SHP77 treated with DMSO at 0.1 percent for 48 hours (cell line): ENCODE measurements around the gene GALNT10.

Experiments
- DNase-seq: peaks from one replicate; lab custom pipeline; 2025; lab: John Stamatoyannopoulos, UW

Gene GALNT10

DNA sequence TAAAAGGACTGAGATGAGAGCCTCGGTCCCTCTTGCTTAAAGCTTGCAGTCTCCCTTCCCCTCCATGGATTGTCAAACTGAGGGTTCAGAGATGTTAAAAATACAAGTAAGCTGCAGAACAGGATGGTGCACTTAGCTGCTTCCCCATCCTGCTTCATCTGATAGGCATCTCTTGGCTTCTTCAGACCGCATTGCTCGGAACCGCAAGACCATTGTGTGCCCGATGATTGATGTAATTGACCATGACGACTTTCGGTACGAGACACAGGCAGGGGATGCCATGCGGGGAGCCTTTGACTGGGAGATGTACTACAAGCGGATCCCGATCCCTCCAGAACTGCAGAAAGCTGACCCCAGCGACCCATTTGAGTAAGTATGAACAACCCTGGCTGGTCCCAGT lies 189.7 kb downstream of the GALNT10 start:
- DNase-seq, result no peak

DNA sequence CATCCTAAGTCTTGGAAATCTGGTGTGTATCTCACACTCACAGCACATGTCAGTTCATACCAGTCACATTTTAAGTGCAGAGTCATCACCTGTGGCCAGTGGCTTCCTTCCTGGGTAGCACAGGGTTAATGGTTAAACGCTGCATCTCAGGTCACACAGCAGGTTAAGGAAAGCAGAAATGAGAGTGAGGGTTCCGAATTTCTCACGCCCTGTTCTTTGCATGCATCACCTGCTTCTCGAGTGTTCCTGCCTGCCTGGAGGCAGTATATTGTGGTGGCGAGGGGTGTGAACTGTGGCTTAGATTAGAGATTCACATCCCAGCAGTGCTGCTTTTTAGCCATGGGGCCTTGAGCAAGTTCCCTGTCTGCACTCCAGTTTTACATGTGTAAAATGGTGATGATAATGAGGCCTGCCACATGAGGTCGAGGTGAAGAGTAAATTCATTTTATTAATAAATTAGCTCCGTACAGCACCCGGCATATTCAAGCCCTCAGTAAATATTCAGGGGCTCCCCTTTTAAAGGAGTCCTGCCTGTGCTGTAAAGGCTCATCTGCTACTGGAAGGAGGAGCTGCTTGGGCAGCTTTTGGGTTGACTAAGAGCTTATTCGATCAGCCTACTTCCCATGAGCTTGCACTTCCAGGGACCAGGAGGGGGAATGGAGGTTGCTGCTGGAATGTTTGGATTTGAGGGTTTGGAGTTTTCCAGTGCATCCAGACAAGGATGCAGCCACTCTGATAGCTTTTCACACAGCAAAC lies 194.1 kb downstream of the GALNT10 start:
- no peak for DNase-seq

DNA sequence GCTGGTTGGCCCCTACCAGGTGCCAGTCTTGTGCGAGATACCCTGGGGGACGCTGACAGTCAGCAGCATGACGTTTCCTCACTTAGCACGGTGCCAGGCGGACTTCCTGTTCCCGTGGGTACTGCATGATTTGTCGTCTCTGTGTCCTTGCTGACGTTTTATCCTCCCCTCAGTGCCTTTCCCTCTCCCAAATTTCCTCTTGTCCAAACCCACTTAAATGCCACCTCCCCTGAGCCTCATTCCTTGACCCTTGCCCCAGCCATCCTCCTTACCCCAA lies 194.6 kb downstream of the GALNT10 start:
- no peak for DNase-seq

DNA sequence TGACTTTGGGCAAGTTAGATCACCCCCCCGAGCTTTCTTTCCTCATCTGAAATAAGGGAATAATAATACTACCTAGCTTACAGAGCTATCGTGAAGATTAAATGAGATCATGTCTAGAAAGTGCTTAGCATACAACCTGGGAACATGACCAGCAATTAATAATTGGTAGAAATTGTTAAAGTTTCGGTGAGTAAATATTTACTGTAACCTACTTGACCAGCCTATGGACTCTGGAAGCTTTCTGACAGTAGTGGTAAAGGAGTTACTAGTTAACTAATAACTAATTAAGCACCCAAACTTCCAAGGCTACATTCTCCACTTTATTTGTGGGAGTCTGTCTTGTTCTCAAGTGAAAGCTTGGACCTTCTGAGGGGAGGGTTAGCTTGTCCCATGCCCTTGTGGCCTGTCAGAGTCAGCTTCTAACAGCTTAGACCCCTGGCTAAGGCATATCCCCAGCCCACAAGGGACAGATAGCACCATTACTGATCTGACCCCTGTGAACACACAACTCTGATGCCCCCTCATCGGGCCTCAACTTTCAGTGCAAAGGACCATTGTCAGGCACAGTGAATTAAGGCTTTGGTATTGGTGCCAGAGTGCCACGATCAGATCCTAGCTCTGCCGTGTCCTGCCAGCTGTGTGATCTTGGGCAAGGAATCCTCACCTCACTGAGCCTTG lies 196.6 kb downstream of the GALNT10 start:
- DNase-seq, result no peak

DNA sequence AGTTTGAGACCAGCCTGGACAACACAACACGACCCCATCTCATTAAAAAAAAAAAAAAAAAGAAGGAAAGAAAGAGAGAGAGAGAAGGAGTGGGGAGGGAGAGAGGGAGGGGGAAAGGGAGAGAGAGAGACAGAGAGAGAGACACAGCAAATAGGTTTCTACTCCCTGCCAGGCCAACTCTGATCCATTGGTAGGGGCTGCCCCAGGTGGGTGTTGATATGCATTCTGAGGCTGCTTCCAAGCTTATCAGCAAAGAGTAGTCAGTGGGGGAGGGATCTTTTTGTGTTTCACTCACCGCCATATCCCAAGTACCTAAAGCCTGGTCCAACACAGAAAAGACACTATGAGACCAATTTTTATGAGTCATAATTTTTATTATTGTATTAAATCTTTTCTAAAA lies 198.3 kb downstream of the GALNT10 start:
- DNase-seq, result no peak

DNA sequence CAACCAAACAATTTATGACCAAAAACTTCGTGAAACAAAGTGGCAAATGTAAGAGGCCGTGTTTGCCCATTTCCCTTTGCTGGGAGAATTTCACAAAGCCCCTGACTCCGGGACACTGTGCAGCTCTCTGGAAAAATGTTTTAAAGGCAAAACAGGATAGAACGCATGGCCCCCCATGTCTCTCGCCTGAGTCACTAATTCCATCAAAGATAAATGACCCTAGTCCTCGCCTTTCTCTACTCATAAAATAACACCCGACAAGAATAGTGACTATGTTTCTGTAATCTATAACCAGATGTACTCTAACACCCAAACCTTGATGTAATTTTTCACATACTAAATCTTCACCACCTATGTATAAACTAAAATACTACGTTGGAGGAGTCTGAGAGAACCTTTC lies 199.6 kb downstream of the GALNT10 start:
- DNase-seq, result no peak

DNA sequence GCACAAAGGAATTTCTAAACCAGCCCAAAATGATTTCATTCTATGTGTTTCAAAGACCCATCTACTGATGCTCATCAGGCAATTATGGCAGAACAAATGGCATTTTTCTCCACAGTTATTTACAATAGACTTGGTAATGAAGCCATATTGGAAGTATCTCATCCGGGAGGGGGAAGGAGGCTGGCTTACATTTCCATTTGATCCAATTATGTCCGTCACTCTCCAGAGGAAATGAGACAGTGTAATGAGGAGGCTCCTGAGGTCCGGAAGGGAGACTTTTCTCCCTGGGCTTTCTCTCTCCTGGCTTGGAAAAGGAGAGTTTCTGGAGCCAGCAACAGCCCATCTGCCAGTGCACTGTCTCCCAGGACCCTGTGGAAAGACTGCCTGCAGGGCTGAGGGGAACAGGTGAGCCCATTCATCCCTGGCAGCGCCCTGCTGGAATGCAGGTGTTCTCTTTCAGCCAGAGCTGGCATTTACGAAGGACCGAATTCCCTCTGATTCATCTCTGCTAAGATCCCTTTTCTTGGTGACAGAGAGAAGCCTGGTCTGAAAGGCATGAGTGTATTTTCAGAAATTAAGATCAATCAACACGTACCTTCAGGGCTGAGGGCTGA lies 200.3 kb downstream of the GALNT10 start:
- DNase-seq, result no peak

DNA sequence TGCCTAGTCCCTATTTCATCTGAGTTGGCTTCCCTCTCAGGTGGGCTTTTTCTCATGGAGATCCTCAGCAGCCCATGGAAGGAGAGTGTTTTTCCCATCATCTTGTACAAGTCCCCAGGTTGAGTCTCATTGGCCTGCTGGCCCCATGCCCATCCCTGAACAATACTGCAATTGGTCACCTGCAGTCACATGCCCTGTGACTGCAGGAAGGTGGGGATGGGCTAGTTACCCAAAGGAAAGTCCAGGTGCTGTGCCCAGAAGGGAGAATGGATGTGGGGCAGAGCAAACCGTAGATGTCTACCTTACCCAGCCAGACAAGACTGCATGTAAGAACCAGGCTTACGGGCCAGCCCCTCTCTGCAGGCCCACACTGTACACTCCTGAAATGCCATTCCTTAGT lies 201.3 kb downstream of the GALNT10 start:
- DNase-seq, result no peak

DNA sequence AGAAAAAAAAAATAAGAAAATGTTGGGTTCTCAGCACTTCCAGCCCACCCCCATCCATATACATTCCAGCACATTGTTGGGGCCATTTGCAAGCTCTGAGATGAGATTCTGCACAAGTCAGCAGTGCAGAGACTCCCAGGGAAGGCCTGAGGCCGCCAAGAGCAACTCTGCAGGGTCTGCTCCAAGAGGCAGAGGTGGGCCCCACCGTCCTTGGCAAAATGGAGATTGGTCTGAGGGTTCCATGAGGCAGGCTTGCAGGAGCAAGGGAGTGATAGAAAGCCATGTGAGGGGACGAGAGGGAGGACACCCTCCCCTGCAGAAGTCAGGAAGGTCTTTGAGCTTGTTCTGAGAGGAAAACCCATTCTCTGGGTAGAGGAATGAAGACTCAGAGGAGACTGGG lies 203.3 kb downstream of the GALNT10 start:
- DNase-seq, result no peak

DNA sequence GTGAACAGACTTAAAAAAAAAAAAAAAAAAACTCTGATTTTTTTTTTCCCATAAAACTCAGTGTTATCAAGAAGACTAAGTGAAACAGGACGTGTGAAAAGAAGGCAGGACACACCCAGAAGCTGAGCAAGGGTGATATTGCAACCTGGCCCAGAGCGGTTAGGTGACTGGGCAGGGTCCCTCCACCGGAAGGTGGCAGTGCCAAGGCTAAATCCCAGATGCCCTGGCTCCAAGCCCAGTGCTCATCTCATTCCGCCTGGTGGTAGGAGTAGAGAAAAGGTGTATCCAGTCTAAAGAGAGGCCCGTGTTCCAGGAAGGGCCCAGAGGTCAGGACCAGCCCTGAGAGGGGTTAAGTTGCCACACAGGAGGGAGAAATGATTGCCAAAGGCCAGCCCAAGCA lies 203.8 kb downstream of the GALNT10 start:
- no peak for DNase-seq

DNA sequence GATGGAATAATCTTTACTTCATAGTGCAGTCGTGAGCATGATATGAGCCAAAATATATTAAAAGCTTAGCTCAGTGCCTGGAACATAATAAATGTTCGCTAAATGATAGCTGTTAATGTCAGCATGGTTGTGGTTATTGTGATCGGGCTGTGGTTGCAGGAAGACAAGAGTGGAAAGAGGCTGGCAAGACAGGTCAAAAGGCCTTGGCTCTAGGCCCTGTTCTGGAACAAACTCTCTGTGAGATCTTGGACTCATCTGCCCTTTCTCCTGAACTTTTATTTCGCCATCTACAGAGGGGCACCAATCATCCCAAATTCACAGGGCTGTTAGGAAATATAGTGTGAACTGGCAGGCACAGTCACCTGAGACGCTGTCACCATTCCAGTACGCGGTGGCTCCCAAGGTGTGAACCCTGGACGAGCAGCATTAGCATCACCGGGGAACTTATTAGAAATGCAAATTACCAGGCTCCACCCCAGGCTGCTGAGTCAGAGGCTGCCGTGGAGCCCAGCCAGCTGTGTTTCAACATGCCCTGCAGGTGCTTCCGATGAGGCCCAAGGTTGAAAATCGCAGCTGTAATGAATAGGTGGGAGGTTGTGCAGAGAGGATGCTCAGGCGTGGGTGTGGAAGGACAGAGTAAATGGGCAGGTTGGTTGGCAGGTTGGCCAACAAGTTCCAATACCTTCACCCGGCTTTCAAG lies 205.0 kb downstream of the GALNT10 start:
- DNase-seq, result no peak

DNA sequence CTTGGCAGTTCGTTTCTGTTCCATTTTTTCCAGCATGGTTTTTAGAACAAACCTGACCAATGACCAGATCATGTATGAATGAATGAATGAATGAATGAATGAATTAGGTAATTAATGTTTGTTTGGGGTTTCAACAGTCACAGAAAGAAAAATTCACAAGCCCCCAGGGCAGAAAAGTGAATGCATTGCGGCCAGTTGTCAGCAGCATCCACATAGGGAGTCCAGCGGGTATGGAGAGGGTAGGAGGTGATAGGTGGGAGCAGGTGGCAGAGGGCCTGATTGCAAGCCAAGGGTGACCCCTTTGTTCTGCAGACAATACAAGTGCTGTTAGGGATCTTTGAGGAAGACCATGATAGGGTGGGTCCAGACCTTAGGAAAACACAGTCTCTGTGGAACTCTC lies 205.6 kb downstream of the GALNT10 start:
- DNase-seq, result no peak

DNA sequence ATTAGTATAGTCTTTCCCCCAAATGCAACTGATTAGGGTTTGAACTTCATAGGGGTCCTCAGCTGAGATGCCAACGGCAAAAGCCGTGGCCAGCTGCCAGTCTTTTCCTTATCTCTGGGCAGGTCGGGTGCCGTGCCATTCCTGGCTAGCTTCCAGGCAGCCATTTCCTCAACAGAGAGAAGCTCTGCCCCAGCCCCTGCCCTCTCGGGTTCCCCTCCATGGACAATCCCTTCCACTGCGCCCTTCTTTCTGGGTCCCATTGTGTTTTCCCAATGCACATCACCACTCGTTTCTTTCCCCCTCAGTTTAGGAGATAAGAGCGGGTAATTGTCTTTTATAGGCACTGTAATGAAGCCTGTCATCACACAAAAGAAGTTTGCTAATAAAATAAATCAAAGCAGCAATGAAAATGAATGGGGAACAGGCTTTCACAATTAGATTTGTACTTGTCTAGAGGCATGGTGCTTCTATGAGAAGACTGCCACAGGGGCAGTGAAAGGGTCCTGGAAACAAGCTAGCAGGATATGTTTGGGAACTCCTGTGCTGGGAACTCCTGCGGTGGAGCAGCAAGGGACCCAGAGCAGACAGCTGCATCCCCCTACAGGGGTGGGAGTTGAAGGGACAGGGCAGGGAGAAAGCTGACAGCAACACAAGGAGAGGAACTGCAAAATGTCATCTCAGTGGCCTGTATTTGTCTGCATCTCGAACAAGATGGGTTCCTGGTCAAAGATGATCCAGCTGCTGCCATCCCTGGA lies 207.3 kb downstream of the GALNT10 start:
- DNase-seq, result no peak

DNA sequence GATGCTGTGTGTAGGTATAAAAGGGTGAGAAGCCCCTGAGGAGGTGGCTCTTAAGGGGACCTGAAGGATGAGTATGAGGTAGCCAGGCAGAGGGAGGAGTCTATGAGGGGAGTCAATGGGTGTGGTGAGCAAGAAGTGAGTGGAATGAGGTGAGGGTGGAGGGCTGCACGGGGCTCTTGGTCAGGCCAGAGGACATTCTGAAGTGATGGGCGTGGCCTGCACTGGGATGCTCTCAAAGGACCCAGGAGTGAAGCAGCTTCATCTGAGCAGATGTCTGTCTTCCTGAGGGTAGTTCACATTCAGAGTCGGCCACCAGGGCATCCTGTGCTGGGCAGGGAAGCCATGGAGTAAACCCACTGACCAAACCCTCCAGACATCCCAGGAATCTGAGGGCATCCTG lies 210.1 kb downstream of the GALNT10 start:
- DNase-seq, result no peak

DNA sequence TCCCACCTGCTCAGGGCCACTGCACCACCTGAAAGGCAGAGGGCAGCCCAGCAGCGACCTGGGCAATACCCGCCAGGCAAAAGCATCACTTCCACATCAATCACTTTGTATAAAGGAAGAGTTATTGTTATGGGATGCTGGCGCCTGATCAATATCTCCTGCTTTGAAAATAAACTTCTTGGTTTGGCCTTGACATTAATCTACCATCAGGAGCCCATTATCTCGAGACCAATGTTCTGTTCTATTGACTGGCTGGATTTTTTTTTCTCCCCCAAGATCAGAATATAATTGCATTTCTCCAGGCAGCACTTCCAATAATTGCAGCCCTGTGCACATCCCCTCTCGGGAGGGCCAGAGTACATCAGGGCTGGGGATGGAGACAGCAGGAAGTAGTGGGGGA lies 210.8 kb downstream of the GALNT10 start:
- DNase-seq, result no peak

DNA sequence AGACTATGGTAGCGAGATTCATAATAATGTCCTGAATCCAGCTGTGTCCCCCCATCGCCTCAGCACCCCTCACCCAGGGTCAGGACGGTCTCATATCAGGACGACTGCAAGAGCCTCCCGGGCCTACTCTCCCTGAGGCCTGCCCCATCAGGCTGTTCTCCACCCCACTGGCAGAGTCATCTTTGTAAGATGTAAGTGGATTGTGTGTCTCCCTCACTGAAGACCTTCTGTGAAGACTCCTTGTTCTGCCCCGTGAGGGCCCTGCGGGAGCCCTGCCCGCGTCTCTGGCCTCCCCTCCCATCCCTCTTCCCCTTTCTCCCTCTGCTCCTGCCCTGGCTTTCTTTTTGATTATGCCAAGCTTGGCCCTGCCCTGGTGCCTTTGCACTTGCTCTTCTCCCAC lies 211.4 kb downstream of the GALNT10 start:
- no peak for DNase-seq

DNA sequence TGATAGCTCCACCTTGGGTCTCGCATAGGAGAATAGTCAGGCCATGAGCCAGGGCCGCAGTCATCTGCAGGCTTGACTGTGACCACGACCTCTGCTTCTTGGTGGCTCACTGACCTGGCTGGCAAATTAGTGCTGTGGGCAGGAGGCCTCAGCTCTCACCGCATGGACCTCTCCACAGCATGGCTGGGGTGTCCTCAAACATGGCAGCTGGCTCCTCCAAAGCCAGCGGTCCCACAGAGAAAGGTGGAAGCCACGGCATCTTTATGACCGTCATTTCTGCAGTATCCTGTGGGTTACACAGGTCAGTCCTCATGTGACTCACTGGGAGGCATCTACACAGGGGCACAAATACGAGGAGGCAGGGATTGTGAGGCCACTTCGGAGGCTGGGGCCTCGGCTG lies 212.1 kb downstream of the GALNT10 start:
- DNase-seq, result no peak

DNA sequence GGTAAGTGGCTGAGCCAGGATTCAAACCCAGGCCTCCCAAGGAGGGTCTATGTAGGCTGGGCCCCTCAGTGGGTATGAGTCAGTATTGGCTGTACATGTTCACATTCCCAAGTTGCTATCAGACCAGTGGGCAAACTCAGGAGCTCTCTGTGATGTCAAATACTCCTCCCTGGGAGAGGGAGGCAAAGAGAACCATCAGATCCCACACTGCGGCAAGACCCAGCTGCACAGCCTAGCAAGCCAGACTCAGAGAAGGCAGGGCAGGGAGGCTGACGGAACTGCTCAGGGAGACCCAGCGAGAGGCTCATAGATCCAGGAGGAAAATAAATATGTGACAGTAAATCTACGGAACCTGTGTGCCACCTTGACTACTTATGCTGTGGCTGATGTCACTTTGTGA lies 212.7 kb downstream of the GALNT10 start:
- DNase-seq, result no peak

DNA sequence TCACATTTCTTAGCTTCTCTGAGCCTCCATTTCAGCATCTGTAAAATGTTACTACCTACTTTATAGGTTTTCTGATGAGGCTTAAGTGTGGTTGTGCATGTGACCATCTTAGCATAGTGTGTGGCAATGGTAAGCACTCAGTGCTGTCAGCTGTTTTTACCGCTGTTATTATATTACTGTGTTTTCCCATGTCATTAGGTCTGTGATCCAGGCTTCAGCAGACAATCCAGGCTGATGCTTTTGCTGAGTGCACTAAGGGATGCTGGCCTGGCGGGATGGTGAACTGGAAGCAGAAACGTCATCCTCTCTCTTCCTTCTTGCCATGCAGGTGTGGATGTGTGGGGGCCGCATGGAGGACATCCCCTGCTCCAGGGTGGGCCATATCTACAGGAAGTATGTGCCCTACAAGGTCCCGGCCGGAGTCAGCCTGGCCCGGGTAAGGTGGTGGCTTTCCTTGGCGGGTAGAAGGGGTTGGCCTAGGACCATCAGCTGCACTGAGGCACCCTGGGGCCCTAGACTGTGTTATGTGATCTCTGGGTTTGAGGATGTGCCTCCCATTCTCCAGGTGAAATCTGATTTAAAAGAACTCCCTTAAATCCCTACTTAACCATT lies 213.3 kb downstream of the GALNT10 start:
- DNase-seq, result no peak

DNA sequence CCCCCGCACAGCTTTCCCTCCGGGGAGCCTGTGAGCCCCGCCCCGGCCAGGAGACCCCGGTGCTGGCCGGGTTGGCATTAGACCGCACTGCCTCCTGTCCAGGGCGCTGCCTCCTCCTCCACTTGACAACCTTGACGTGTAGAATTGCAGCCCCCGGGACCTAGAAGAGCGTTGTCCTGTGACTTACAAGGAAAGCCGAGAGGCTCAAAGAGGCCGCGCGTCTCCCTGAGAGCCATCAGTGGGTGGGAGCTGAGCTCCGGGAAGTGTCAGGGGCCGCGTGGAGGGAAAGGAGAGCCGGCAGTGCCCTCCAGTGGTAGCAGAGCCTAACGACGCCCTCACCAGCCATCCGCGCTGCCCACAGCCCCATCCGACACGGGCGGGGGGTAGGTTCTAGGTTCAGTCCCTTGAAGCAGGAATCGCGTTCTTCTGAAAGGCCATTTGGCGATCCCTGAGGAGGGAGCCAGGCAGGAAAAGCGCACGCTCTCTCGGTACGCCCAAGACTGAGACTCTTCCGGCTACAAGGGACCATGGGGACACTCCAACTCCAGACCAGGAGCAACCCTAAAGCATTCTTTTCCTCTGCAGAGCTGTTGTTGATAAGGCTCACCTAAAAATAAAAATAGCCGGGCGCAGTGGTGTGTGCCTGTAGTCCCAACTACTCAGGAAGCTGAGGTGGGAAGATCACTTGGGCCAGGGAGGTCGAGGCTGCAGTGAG lies 214.7 kb downstream of the GALNT10 start:
- no peak for DNase-seq

DNA sequence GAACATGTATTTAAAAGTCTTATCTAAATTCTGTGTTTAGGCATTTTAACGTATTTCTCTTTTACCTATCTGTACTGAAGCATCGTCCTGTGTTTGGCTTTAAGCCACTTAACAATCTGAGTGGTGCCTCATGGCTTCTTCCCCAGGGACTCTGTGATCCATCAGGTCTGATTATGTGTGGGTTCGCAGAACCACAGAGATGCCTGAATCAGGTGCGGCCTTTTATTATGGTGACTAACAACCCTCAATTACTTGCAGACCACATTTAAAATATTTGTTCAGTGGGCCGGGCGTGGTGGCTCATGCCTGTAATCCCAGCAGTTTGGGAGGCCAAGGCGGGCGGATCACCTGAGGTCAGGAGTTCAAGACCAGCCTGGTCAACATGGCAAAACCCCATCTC lies 215.7 kb downstream of the GALNT10 start:
- DNase-seq, result no peak
